Germinal center (tissue), 1 donor: ENCODE data around the gene GIMAP5.

Experiments
- DNase-seq: peaks from one replicate; pipeline ENCODE4 v3.0.0; 2012; ENCODE audit warnings: mixed read lengths, low spot score

The GIMAP5 gene

GRCh38 chr7:150737265-150738055 lies at the start of gene GIMAP5:
Gene GIMAP5 (plus strand): TSS chr7:150737418. CDS start chr7:150740885, 3,467 bp downstream.
- no peak for DNase-seq

GRCh38 chr7:150688630-150689029 lies 48.6 kb upstream of the GIMAP5 start:
- no peak for DNase-seq

GRCh38 chr7:150695654-150696053 lies 41.6 kb upstream of the GIMAP5 start:
- DNase-seq = no peak

GRCh38 chr7:150703209-150703608 lies 34.0 kb upstream of the GIMAP5 start:
- DNase-seq = no peak

- DNase-seq = no peak
Observed at GRCh38 chr7:150715293-150715692, 21.9 kb upstream of the GIMAP5 start.

- DNase-seq = no peak
Observed at GRCh38 chr7:150715738-150716137, 21.5 kb upstream of the GIMAP5 start.

- DNase-seq = no peak
Observed at GRCh38 chr7:150716368-150716767, 20.9 kb upstream of the GIMAP5 start, which contains the start of gene GIMAP1. Gene GIMAP1 (plus strand): TSS chr7:150716613. CDS start chr7:150719048, 2,435 bp downstream.

- DNase-seq = no peak
Observed at GRCh38 chr7:150716939-150717338, 20.3 kb upstream of the GIMAP5 start.

GRCh38 chr7:150717814-150718420 lies 19.3 kb upstream of the GIMAP5 start:
- no peak for DNase-seq

- DNase-seq = no peak
Observed at GRCh38 chr7:150719436-150719835, 17.8 kb upstream of the GIMAP5 start.

- DNase-seq = no peak
Observed at GRCh38 chr7:150719960-150720891, 17.0 kb upstream of the GIMAP5 start.

GRCh38 chr7:150721970-150722373 lies 15.2 kb upstream of the GIMAP5 start:
- no peak for DNase-seq

- DNase-seq = no peak
Observed at GRCh38 chr7:150722431-150722931, 14.7 kb upstream of the GIMAP5 start.

GRCh38 chr7:150723467-150723866 lies 13.8 kb upstream of the GIMAP5 start:
- no peak for DNase-seq

- DNase-seq = no peak
Observed at GRCh38 chr7:150727381-150727780, 9.8 kb upstream of the GIMAP5 start.

GRCh38 chr7:150728011-150728410 lies 9.2 kb upstream of the GIMAP5 start:
- DNase-seq = no peak

GRCh38 chr7:150728609-150729008 lies 8.6 kb upstream of the GIMAP5 start:
- DNase-seq = no peak

GRCh38 chr7:150731916-150732315 lies 5.3 kb upstream of the GIMAP5 start:
- DNase-seq = no peak

- no peak for DNase-seq
Observed at GRCh38 chr7:150732786-150733481, 4.3 kb upstream of the GIMAP5 start.

GRCh38 chr7:150733482-150734095 lies 3.6 kb upstream of the GIMAP5 start:
- no peak for DNase-seq

GRCh38 chr7:150734254-150734653 lies 3.0 kb upstream of the GIMAP5 start:
- no peak for DNase-seq
